ENCODE measurements around the gene PDE4D. TPM values are rescaled to one million over a fixed set of nuclear protein-coding genes. Genes with fewer than 3 reads are reported as not detected.

The PDE4D gene
- polyA plus RNA-seq, 3 donors: 1.3 to 22.7 (median 11.0) TPM

DNA sequence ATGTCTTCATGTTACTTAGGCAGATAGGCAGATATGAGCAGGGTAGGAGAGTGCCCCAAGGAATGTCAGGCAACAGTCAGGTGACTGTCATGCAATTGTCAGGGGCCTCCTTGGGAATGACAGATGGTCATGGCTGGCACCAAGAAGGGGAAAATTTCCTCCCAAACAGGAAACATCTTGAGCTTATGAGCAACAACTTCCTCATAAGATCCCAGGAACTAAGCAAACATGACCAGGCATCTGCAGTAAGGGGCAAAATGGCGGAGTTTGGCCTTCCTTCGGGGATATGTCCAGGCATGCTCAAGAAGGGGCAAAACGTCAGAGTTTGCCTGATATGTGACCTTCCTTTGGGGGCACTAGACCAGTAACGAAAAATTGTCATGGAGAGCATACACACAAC is 591.8 kb downstream of the PDE4D start:
- WGBS, 3 donors: 75 to 92% (median 82%) methylated on average over 4 of the region's 4 CpGs
- no peak overlapping the region for H3K27ac ChIP-seq (ENCODE audit: low read depth, low read length)

DNA sequence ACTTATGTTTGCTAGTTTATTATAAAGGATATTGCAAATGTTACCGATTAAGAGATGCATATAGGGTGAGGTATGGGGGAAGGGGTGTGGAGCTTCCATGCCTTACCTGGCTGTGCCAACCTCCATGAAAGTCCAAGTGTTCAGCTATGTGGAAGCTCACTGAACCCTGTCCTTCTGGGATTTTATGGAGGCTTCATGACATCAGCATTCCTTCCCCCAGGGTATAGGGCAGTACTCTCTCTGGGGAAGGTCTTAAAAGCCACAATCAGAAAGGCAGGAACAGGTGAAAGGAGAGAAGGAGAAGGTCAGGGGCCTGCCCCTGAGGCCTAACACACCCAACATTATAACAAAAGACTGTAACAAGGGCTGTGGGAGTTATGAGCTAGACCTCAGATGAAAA is 592.6 kb downstream of the PDE4D start:
- WGBS, 3 donors: 87 to 94% (median 93%) methylated on average over 1 of the region's 1 CpG
- H3K27ac ChIP-seq (ENCODE audit: low read depth, low read length): no peak overlapping the region

GRCh38 chr5:59299006-59299405 is 594.5 kb downstream of the PDE4D start:
- H3K27ac ChIP-seq (ENCODE audit: low read depth, low read length): no peak overlapping the region
- 64 to 84% (median 77%) methylated on average over 3 of the region's 3 CpGs for WGBS, 3 donors

DNA sequence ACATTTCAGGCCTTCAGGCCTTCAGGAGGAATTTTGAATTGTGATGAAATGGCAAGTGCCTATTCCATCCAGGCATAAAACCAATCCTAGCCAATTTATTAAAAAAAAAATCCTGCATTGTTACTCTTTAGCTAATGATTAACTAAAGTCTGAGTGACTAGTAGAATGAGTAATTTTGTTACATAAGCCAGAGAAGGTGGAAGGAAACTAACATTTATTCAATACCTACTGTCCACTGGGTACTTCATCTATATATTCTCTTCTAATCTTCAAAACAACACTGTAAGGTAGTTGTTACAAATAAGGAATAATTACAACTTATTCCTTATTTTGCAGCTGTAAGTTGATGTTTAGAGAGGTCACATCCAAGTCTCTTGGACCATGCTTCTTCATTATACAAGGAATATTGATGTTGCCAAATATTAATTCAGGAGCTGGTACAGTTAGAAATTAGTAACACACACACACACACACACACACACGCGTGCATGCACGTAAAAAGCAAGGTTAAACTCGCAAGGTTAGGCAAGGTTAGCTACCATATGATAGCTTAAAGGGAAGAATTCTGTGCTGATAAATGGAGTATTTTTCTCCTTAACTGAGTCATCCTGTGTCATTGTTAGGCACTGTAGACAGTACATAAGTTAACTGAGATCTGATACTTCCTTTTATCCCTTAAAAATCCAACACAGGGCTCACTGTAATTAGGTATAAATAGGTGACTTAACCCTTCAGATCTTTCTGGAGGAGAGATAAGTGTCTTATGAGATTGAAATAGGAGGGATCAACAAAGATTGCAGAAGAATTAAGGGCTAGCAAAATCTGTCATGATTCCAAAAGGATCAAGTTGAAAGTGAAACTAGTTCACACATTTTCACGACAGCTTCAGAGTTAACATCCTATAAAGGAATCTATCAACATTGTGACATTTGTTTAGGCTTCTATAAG is 596.9 kb downstream of the PDE4D start:
- WGBS, 3 donors: 9 to 31% (median 26%) methylated on average over 5 of the region's 5 CpGs
- no peak overlapping the region for H3K27ac ChIP-seq (ENCODE audit: low read depth, low read length)

DNA sequence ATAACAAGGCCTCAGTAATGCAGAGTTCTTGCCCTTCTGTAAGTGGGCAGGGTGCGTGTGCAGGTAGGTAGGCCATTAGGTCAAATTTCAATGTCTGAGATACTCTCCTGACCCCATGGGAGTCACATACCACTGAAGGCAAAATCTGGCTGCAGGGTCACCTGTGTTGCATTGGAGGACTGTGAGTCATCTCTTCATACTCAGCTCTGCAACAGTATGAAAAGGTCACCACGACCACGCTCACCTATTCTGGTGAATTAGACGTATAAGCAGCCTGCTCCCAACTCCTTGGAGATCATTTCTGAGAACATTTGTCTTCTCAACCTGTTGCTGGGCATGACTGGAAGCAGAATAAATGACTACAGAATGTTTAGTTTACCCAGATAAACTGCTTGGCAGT is 599.8 kb downstream of the PDE4D start:
- WGBS, 3 donors: 80 to 92% (median 91%) methylated on average over 4 of the region's 4 CpGs
- H3K27ac ChIP-seq (ENCODE audit: low read depth, low read length): no peak overlapping the region

DNA sequence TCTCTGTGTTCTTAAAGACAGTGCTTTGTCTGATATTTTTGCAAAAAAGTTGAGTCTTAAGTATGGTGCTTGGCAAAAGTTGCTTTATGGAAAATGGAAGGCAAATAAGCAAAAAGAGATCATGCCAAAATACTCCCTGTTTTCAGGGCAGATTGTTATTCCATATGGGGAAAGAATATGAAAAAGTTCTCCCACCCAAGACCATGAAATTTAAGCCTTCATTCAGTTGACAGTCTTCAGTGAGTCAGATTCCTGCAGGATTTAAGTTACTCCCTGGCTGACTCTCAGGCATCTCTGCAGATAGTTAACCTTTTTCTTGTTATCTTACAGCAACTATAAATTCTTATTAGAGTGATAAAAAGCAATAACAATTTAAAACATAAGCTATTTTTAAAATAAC is 601.6 kb downstream of the PDE4D start:
- H3K27ac ChIP-seq (ENCODE audit: low read depth, low read length): no peak overlapping the region

- WGBS, 3 donors: 74 to 80% (median 78%) methylated on average over 2 of the region's 2 CpGs
- no peak overlapping the region for H3K27ac ChIP-seq (ENCODE audit: low read depth, low read length)
Observed at GRCh38 chr5:59287884-59288283, 605.6 kb downstream of the PDE4D start.

- no peak overlapping the region for H3K27ac ChIP-seq (ENCODE audit: low read depth, low read length)
- WGBS, 3 donors: 87 to 90% (median 89%) methylated on average over 3 of the region's 3 CpGs
Observed at GRCh38 chr5:59287361-59287760, 606.2 kb downstream of the PDE4D start.

DNA sequence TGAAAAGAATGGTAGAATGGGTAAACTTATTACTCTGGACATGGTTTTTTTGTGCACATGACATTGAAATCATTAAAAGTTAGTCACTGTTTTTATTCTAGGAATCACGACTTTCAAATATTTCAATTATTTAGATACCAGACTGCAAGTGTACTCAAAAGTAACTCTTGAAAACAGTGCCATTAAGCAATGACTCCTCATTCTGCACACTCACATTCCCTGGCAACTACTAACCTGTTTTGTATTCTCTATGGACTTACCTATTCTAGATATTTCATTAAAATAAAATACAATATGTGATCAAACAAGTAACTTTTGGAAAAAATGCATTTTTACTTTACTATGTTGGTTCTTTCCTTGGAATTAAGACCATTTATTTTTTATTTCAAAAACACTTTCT is 607.0 kb downstream of the PDE4D start:
- H3K27ac ChIP-seq (ENCODE audit: low read depth, low read length): no peak overlapping the region
- 89 to 91% (median 89%) methylated on average over 1 of the region's 1 CpG for WGBS, 3 donors

- 70 to 85% (median 84%) methylated on average over 4 of the region's 4 CpGs for WGBS, 3 donors
- H3K27ac ChIP-seq (ENCODE audit: low read depth, low read length): no peak overlapping the region
Observed at GRCh38 chr5:59285300-59286016, 608.1 kb downstream of the PDE4D start.

DNA sequence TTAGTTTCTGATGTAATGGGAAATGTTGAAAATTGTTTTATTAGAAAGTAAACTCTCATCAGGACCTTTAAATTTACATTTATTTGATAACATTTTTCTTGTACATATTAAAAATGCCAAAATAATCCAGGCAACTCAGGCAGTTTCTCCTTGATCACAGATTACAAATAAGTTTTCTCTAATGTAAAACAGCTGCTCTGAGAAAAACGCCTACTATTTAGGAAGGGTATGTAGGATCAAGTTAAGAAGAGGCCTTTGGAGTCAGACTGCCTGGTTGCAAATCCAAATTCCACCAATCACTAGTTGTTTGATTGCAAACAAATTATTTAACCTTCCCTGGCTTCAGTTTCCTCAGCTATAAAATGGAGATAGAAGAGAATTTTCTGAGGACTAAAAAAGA is 610.8 kb downstream of the PDE4D start:
- 59 to 79% (median 63%) methylated on average over 1 of the region's 1 CpG for WGBS, 3 donors
- no peak overlapping the region for H3K27ac ChIP-seq (ENCODE audit: low read depth, low read length)

DNA sequence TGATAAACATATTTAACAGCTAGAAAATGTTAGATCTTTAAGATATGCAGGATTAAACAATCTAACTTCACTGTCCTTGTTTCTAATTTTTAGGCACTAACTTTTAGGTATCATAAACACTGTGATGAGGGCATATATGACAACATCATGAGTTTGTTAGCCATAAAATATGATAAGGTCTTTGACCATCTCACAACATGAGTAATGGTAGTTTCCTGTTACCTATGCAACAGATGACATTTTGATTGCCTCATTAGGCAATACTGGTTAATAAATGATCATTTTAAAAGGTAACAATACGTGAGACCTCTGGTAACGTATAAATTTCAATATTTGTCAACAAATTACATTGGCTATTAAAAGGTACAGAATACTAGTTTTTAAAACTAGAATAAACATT is 613.5 kb downstream of the PDE4D start:
- WGBS, 3 donors: 88 to 97% (median 95%) methylated on average over 2 of the region's 2 CpGs
- no peak overlapping the region for H3K27ac ChIP-seq (ENCODE audit: low read depth, low read length)

DNA sequence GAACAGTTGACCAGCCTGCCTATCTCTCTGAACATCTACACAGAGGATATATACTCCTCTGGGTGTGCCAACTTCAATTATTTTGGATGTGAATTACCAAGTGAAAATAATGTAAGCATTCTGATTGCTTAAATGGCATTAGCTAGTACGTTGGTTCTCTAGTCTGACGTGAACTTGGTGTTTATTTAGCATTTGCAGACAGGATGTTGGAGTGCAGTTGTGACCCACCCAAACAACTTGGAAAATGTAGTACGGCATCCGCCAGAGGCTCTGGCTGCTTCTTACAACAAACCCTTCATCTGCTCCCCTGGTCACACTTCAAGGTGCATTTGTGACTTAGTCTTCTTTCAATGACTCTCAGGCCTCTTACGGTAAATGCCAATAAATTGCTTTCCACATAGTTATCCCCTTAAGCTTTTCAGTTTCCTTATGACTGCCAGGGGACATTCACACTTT is 616.6 kb downstream of the PDE4D start:
- WGBS, 3 donors: 65 to 81% (median 71%) methylated on average over 5 of the region's 5 CpGs
- H3K27ac ChIP-seq (ENCODE audit: low read depth, low read length): no peak overlapping the region

DNA sequence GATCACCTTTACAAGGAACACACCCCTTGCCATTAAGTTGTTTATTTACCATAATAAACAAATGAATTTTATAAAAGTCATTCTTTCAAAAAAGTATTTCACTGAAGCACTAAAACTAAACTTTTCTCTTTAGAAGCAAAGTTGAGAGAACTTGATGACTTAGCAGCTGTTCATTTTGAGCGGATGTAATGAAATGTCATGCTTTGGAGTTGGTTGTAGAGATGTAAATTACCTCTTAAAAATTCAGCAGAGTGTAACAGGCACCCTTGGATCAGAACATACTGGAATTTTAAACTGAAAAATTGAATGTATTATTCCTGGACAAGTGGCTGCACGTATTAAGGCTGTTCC is 617.2 kb downstream of the PDE4D start:
- no peak overlapping the region for H3K27ac ChIP-seq (ENCODE audit: low read depth, low read length)
- 45 to 68% (median 62%) methylated on average over 2 of the region's 2 CpGs for WGBS, 3 donors

GRCh38 chr5:59275510-59276324 is 617.8 kb downstream of the PDE4D start:
- H3K27ac ChIP-seq (ENCODE audit: low read depth, low read length): no peak overlapping the region
- WGBS, 3 donors: 3 to 4% (median 4%) methylated on average over 16 of the region's 16 CpGs

- WGBS, 3 donors: 6 to 19% (median 11%) methylated on average over 5 of the region's 5 CpGs
- H3K27ac ChIP-seq (ENCODE audit: low read depth, low read length): no peak overlapping the region
Observed at GRCh38 chr5:59275170-59275509, 618.4 kb downstream of the PDE4D start.

DNA sequence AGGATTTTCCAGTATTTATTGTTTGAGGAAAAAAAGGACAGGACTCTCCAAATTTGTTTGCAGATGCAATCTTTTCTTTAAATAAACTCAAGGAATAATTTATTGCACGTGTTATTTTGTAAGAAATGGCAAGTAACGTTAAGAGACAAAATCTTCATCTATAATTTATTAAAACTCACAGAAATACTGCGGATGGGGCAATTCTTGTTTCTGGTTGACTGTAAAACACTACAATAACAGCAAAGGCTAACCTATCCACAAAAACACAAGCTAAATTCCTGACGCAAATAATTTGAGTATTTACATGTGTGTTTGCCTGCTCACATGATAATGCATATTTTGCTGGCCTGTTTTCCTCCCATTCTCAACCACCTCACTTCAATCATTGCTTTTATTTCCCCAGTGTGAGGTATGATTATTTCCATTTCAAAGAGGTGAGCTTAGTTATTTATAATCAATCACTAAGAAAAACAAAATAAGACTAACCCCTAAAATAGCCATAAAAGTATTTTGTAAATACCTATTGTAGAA is 619.4 kb downstream of the PDE4D start:
- 53 to 67% (median 65%) methylated on average over 4 of the region's 4 CpGs for WGBS, 3 donors
- no peak overlapping the region for H3K27ac ChIP-seq (ENCODE audit: low read depth, low read length)

DNA sequence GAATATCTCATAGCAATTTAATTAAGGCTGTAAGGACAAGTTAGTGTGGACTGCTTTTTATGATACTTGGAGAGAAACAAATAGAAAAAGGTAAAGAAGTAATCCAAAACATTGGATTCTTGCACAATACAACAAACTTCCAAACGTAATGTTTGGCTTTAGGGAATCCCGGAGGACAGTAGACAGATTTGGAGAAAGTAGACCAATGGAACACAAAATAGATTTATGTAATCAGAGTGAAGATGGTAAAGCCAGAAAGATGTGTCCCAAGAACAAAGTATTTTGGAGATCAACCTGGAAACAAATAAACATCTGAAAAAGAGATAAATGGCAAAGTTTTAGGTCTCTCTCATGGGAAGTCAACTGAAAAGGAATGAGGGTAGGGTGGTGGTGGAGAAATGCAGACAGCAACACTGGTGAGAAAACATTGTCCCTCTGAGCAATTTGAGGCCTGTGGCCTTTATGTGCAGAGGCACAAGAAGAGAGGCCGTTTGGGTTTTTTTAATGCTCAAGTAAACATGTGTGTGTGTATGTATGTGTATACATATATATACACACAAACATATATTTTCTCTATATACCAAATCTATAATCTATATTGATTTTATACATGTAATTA is 620.6 kb downstream of the PDE4D start:
- 75 to 77% (median 75%) methylated on average over 3 of the region's 3 CpGs for WGBS, 3 donors
- H3K27ac ChIP-seq (ENCODE audit: low read depth, low read length): no peak overlapping the region

Measured in adipose tissue (tissue), 3 donors.